GM18498 (cell line): ENCODE measurements around the gene ELAVL4.

Source experiments
- ATAC-seq: cut with Tn5 transposase; IDR thresholded peaks from one replicate; pipeline ENCODE4 v1.9.1; 2021; ENCODE audit warnings: mild to moderate bottlenecking, moderate library complexity; ENCODE audit not compliant: unreplicated experiment

ELAVL4 gene

GRCh38 chr1:50108497-50109059 is at the start of gene ELAVL4:
Gene ELAVL4 (plus strand): TSS chr1:50108920. CDS start chr1:50109190, 270 bp downstream.
- ATAC-seq: no peak

GRCh38 chr1:50060279-50060678 is 48.4 kb upstream of the ELAVL4 start:
- ATAC-seq: no peak

DNA sequence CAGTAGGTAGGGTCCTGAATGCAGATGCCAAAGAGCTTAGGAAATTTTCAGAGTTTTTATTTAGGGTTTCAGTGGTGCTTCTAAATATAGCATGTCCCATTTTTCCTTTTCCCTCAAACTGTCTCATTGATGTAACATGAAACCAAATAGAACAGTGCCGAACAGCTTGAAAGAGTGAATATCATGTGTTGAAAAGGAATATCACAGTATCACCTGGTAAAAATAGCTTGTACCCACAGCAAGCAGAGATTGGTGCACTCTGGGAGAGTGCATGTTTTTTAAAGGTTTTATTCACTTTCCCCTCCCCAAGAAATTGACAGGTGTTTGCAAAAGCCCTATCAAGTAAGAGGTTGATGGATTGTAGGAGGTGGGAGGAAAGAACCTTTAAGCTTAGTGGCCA is 41.9 kb upstream of the ELAVL4 start:
- ATAC-seq: no peak

DNA sequence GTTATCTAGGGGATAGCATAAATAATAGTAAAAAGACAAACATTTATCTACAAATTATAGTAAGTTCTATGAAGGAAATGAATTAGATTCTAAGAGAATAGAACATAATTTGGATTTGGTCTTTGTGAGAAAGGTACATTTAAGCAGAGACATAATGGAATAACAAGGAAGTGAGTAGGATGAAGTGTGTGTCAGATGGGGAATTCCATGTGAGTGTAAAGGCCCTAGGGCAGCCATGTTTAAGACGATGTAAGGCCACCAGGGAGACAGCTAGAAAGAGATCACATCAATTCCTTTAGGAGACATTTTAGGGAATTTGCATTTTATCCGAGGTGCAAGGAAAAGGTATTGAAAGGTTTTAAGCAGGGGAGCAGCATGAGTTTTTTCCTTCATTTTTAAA is 33.8 kb upstream of the ELAVL4 start:
- no peak for ATAC-seq

DNA sequence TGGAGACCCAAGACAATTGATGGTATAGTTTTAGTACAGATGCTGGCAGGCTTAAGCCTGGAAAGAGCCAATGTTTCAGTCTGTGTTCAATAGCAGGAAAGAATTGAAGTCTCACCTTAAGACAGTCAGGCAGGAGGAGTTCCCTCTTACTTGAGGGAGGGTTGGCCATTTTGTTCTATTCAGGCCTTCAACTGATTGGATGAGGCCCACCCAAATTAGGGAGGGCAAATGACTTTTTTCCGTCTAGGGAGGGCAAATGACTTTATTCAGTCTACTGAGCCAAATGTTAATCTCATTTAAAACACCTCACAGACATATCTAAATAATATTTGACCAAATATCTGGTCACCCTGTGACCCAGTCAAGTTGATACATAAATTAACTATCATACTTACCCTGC is 31.4 kb upstream of the ELAVL4 start:
- no peak for ATAC-seq

GRCh38 chr1:50080904-50081586 is 27.7 kb upstream of the ELAVL4 start:
- no peak for ATAC-seq

DNA sequence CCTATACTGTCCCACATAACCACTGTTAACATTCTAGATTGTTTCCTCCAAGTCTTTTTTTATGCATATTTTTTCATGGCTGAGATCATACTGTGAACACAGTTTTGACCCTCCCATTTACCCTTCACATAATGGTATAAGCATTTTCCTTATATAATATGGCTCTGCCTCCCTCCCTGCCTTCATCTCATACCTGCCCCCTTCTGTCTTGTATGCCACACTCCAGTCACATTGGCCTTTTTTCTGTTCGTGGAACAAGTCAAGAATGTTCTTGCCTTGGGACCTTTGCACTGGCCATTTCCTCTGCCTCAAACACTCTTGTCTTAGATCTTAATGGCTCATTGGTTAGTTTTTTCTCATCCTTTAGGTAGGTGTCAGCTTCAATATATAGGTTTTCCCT is 24.3 kb upstream of the ELAVL4 start:
- ATAC-seq: no peak

- no peak for ATAC-seq
Observed at GRCh38 chr1:50091068-50091467, 17.7 kb upstream of the ELAVL4 start.

GRCh38 chr1:50095716-50096115 is 13.0 kb upstream of the ELAVL4 start:
- ATAC-seq: no peak

- ATAC-seq: no peak
Observed at GRCh38 chr1:50097021-50097679, 11.6 kb upstream of the ELAVL4 start.

DNA sequence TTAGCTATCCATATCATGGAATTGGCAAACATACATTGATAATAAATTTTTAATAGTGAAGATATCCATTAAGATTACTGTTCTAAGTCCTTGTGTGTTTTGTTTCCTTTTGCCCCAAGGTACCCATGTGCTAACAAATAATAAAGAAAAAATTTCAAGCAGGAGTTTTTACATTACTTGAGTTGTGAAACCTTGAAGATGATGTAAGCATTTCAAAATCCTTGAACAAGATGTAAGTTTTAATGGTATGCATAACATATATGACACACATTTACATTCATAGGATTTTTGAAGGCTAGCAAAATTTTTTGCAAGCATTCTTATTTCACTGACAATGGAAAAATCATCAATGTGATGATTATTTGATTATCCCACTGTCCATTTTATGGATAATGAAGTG is 10.9 kb upstream of the ELAVL4 start:
- ATAC-seq: no peak

DNA sequence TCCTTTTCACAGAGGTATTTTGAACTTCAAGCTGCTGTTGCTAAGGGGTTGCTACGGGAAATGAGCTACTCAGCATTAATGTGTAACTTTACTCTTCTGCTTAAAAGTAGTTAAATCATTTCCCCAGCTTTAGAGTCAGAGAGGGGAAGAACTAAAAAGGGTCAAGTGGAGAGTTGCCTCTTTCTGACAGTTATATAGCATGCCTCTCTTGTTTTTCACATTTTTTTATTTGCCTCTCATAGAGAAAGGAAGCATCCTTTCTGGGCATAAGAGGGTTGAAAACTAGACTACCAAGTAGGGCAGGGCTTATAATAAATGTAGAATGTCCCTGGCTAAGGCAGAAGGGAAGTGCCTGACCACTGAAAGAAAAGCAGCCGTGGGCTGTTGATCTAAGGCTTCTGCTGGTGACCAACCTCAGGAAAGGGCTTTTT is 10.1 kb upstream of the ELAVL4 start:
- ATAC-seq: no peak

DNA sequence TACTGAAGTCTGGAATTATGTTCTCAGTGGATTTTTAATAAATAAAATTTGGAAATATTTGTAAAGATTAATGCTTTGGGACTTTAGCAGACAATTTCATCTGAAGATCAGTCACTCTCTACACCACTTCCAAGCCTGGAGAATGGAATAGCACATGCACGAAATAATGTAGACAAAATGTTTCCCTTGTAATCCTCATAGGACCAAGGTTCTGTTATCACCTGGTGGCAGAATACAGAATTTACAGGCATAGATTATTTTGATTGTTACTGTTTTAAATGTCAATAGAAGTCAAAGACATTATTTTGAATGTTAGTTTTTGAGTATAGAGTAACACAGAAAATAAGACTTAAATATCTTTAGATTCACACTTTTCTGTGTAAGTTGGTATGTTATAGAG is 9.1 kb upstream of the ELAVL4 start:
- ATAC-seq: no peak

- ATAC-seq: no peak
Observed at GRCh38 chr1:50103615-50104081, 5.1 kb upstream of the ELAVL4 start.

DNA sequence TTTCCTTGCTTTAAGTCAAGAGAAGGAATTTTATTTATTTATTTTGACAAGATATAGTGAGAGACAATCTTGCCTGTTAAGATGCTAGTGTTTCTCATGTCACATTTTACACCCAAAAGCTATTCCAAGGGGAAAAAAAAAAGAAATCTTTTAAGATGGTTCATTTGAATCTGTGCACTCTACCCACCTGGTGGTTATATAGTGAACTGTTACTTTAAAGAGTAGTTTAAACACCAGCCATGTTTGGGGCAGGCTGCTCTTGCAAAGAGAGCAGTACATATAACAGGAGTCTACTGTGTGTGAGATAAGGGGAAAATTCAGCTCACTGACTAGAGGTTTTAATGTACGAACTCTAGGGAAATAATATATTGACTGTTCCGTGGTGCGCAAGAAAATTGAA is 3.3 kb upstream of the ELAVL4 start:
- peak; percentile 62 for ATAC-seq

DNA sequence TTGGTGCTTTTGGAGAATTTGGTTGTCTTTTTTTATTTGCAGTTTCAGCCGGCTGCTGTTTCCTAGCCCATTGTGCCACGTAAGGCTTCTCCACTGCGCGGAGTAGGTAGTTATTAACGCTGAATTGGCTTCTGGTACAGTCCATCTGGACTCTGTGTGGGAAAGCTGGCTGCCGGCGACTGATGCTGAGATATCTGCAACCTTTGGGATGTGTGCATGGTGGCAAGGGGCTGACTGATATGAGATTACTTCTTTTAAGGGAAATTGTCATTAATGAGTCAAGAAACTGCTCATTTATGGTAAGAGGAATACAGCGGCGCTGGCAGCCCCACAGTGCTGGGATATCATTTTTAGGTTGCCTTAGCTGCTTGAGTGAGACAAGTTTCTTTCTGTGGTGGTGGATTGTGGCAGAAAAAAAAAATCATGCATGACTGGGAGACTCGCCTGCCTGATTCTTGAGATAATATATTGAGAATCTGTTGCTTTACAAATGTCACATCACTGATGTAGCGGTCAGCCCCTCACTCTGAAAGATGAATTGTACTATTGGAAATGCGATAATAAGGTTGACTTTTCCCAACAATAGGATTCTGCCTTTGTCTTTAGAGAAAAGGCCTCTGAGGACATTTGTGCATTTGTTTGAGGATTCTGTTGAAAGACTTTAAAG is 2.5 kb upstream of the ELAVL4 start:
- no peak for ATAC-seq

DNA sequence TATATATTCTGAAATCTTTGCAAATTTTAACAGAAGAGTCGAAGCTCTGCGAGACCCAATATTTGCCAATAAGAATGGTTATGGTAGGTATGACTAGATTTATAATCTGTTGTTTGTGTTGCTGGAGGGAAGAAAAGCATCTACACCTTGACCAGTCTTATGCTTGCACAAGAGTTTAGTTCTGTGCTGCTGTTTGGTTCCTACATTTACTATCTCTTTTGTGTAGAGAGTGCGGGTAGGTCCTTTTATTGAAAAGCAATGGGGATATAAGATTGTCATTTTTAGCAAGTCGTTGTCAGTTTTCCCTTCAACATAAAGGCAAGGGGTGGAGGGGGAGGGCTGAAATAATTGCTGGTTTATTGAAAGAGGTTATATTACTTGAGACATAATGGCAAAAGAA is 396 bp downstream of the ELAVL4 start:
- ATAC-seq: no peak

GRCh38 chr1:50109647-50110075 is 941 bp downstream of the ELAVL4 start:
- no peak for ATAC-seq

DNA sequence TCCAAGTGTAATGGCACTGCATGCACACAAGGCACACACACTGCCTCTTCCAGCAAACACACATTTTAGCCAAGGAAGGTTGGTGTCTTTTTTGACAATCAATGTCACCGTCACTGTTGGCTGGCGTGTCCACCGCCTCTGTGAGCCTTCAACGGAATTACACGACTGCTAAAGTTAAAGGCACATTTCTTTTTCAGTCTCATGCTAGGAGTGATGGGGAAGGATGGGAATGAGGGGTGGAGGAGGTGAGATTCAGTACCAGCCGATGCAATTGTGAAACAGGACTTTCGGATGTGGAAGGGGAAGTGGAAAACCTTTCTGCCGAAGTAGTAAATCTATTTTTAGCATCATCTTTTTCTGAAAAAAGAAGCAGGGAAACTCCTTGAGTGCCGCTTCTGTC is 1.4 kb downstream of the ELAVL4 start:
- ATAC-seq: no peak

DNA sequence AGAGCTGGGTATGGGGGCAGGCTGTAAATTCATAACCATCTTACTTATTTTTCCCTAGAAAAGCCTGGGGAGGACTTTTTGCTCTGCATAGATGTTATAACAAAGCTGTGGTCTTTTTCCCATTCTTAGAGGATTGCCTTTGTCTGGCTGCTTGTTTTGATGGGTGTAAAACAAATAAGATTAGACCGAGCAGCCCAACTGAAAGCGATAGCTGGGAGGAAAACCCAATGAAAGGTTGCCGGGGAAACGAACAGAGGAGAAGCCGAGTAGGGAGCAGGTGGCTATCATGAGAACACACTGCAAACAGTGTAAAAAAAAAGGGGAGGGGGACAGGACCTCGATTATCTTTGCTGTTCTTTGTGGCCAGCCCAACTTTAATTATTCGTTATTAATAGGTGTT is 1.9 kb downstream of the ELAVL4 start:
- no peak for ATAC-seq

DNA sequence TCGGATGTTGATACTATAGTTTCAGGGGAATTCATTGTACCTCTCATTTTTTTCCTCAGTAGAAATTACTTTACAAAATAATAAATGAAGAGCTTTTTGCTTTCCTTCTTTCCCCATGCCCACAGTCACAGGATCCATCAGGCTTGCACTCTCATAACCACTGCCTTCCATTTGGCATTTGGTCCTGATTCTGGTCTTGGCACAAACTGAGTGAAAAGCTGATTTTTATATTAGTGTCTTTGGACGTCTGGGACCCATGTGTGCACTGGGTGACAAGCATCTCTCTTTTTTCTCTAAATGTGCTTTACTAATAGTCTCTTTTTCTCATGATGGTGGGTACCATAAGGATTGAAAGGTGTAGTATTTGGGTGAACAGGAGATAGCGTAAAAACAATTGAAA is 2.8 kb downstream of the ELAVL4 start:
- ATAC-seq: no peak

GRCh38 chr1:50112193-50112592 is 3.5 kb downstream of the ELAVL4 start:
- no peak for ATAC-seq
